GM21381 (cell line): ENCODE data around the gene AGAP2.
"Not testable (repeated sequence)": the region's sequence is repeated elsewhere in the genome, so short reads cannot be mapped to it uniquely, and the experiment has no call there.

Experiments
- ATAC-seq: cut with Tn5 transposase; IDR thresholded peaks from one replicate; pipeline ENCODE4 v1.9.1; 2021; ENCODE audit warnings: mild to moderate bottlenecking, moderate library complexity; ENCODE audit not compliant: unreplicated experiment

Gene AGAP2

DNA sequence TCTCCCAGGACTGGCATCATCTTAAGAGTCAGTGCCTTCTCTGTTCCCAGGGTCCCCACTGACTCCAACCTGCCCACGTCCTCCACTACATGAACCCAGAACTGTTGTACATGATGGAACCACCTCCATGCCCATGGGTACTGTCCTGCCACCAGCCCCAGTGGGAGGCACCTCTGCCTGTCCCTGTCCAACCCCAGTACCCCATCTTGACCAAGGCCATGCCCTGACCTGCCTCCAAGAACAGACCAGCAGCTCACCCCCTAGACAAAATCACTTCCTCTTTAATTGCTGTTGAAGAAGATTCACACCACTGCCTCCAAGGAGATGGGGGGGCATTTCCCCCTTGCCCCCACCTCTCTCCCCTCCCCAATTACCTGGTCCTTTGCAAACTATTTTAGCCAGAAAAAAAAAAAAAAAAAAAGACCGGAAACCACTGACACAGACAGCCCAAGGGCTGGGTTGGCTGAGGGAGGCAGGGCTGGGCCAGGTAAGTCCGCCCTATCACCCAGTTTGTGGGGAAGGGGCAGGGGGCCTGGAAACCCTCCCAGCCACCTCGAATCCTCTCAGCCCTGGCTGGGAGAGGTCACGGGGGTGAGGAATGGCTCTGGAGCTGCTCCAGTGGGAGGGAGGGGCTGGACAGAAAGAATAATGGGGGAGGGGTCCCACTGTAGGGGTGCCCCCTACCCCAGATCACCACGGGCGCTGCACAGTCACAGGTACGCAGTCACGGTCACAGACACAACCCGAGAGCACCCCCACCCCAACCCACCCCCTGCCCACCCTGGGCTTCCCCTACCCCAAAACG is 13.4 kb downstream of the AGAP2 start:
- ATAC-seq = no peak

DNA sequence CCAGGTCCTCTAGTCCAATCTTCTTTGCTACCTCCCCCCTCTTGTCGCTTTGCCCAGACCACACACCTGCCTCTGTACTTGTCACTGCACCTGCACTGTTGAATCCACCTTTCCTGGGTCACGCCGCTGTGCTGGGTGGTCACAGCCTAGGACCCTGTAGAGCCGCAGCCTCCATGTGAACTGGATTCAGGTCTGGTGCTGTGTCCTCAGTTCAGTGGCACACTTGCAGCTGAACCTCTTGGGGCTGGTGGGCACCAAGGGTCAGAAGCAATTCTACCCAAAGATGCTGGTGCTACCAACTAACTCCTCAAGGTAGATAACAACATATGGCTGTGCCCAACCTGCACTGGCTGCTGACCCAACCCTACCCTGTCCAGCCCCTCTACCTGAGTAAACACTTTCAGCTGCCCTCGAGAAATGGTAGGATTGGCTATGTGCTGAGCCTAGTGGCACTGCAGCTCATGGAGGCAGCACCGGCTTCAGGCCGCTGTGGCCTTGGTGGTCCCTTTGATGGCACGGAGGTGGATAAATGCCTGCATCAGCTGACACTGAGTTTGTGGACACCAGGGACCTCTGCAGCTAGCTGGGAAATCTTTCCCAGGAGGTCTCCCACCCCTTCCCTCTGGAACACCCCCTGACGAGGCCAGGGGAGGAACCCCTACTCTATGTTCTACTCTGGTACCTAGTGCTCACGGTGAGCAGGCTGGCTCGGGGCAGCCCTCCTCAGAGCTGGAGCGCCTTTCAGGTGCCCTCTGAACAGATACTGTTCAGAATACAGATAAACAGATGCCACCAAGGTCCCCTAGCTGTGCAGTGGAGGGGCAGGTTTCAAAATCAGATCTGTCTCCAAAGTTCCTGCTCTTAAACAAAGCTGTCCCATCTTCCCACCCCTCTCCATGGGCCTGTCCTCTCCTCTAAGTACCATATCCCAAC is 14.3 kb downstream of the AGAP2 start:
- ATAC-seq = no peak

DNA sequence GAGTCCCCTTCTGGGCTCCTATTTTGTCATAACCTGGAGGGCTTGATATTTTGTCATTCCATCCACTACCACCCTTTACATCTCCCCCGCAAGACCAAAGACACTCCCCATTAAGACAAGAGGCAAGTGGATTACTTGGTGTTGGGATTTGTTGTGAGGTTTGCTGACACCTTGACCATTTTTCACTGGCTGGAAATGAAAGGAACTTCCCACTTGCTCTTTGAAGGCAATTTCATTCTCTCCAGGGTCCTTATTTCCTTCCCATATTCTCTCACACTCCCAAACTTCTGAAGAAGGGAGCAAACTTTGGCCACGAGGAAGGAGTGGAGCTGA is 14.9 kb downstream of the AGAP2 start:
- no peak for ATAC-seq

DNA sequence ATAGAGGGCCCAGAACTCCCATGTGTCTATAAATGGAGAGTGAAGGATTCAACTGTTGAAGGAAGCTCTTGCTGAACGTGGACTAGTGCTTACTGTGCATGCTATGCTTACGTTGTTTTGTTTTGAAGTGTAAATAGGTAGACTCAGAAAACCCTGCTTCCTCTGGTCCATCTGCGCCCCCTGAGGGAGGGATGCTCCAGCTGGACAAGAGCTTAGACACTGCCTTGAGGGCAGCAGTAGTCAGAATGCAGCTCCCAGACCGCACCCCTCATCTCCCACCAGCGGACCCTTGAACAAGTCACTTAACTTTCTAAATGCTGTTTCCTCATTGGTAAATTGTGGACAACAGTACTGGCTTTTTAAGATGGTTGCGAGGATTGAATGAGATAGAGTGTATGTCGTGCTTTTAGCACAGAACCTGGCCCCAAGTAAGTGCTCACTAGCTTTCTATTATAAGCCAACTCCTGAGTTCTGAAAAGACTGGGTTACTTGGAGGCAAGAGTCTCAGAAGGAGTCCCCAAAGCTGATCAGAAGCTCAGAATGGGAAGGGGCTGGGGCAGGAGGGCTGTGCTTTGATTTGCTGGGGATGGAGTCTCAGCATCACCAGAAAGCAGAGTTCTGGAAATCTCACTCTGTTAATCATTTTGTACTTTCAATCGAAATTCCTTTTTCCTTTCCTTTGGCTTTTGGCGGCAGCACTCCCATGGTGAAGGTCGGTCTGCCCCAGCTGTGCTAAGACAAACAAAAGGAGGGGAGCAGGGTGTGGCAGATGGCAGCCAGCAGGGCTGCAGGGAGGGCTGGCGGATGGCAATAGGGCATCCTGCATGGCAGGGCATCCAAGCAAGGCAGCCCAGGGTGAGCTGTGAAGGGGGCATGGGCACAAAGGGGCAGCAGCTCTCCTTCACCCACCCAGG is 15.6 kb downstream of the AGAP2 start:
- ATAC-seq = no peak

DNA sequence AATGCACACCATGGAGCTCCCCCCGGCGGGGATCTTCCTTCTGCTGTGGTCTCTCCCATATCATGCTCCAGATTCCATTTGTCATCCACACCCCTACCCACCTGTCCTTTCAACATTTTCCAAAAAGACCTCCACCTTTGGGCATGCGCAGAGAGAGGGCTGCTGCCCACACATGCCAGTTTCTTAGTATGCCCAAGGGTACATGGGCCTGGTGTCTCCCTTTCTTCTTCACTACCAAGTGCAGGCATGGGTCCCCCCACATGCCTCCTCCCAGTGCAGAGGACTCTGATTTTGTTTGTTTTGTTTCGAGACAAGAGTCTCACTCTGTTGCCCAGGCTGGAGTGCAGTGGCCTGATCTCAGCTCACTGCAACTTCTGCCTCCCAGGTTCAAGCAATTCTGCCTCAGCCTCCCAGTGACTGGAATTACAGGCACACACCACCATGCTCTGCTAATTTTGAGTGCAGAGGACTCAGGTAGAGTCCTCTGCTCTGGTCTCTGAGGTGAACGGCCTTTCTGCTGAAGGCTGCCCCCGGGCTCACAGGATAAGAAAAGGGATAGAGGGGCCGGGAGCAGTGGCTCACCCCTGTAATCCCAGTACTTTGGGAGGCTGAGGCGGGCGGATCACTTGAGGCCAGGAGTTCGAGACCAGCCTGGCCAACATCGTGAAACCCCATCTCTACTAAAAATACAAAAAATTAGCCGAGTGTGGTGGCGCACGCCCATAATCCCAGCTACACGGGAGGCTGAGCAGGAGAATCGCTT is 16.5 kb downstream of the AGAP2 start:
- ATAC-seq = not testable (repeated sequence)

DNA sequence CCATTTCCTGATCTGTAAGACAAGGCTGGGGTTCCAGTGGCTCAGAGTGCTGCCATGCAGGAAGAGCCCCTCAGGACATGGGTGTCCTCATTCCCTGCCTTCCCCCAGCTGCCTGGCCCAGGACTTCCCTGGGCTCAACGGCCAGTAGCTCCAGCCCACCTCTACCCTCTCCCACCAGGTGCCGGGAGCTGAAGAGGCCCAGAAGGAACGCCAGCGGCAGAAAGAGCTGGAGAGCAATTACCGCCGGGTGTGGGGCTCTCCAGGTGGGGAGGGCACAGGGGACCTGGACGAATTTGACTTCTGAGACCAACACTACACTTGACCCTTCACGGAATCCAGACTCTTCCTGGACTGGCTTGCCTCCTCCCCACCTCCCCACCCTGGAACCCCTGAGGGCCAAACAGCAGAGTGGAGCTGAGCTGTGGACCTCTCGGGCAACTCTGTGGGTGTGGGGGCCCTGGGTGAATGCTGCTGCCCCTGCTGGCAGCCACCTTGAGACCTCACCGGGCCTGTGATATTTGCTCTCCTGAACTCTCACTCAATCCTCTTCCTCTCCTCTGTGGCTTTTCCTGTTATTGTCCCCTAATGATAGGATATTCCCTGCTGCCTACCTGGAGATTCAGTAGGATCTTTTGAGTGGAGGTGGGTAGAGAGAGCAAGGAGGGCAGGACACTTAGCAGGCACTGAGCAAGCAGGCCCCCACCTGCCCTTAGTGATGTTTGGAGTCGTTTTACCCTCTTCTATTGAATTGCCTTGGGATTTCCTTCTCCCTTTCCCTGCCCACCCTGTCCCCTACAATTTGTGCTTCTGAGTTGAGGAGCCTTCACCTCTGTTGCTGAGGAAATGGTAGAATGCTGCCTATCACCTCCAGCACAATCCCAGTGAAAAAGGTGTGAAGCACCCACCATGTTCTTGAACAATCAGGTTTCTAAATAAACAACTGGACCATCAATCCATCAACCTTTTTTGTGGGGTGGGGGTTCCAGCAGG is 17.6 kb downstream of the AGAP2 start:
- ATAC-seq = no peak

DNA sequence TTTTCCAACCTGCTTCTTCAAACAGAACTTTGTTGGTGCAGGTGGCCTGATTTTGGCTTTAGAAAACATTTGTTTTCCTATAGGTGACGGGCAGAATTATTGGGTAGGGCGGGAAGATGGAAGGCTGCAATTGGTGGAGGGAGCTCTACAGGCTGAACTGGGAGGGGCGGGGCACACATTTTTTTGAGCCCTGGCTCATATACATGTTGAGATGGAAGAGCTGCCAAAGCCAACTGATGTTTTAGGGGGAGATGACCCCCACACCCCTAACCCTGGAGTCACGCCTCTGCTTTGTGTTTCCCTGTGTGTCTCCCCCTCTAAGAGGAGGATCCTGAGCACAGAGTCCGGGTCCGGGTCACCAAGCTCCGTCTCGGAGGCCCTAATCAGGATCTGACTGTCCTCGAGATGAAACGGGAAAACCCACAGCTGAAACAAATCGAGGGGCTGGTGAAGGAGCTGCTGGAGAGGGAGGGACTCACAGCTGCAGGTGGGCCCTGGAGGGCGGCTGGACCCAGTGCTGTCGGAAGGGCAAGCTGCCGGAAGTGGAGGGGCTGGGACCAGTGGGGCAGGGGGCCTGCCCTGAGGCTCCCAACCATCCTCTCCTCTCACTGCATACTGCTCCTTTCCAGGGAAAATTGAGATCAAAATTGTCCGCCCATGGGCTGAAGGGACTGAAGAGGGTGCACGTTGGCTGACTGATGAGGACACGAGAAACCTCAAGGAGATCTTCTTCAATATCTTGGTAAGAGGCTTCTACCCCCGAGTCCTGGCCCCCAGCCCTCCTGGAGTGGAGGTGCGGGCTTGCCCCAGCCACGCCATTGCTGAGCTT is 18.6 kb downstream of the AGAP2 start:
- no peak for ATAC-seq

DNA sequence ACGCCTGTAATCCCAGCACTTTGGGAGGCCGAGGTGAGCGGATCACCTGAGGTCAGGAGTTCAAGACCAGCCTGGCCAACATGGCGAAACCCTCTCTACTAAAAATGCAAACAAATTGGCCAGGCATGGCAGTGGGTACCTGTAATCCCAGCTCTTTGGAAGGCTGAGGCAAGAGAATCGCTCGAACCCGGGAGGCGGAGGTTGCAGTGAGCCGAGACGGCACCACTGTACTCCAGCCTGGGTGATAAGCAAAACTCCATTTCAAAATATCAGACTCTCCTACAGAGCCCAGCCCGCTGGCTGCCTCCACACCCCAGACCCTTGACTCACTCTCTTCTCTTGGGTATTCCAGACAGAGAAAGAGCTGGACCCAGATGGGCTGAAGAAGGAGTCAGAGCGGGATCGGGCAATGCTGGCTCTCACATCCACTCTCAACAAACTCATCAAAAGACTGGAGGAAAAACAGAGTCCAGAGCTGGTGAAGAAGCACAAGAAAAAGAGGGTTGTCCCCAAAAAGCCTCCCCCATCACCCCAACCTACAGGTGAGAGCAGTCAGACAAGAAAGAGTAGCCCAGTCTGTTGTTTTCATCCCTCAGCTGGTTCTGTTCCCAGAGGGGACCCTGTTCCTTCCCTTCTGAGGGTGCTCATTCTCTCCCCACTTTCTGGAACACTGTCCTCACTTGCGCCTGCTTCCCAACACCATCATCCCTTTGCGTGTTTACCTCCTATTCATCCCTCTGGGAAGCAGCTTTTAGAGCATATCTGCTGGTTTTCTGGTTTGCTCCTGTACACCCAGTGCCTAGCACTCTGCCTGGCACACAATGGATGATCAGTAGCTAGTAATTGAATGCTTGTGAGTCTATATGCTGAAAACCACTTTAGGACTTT is 19.7 kb downstream of the AGAP2 start:
- ATAC-seq = no peak

DNA sequence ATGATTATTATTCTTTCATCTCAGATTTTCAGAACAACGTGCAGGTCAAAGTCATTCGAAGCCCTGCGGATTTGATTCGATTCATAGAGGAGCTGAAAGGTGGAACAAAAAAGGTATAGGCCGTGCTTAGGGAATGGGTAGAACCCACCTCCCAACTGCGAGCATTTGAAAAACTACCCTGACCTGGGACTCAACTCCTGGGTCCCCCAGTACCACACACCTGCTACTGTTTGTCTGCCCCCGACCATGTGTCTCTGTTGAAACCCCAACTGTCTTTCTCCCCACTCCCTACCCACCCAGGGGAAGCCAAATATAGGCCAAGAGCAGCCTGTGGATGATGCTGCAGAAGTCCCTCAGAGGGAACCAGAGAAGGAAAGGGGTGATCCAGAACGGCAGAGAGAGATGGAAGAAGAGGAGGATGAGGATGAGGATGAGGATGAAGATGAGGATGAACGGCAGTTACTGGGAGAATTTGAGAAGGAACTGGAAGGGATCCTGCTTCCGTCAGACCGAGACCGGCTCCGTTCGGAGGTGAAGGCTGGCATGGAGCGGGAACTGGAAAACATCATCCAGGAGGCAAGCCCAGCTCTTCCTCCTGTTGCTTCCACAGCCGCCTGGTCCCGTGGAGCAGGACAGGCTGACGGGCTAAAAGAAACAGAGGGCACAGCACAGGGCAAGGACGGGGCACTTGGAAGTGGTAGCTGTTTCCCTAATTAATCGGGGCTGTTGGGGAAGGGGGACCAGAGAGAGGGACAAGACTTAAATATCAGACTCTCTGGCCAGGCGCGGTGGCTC is 20.5 kb downstream of the AGAP2 start:
- ATAC-seq = no peak

DNA sequence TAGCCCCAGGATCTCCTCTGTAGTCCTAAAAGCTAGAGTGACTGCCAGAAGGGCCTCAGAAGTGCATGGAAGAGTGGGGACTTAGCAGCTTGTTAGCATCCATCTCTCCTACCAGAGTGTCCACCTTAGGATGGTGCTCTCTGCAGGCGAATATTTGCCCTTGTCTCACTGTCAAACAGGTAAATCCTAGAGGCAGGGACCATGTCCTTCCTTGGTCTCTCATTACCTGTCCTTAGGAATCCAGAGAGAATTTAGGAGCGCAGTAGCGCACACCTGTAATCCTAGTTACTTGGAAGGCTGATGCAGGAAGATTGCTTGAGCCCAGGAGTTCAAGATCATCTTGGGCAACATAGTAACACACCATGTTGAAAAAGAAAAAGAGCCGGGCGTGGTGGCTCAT is 21.4 kb downstream of the AGAP2 start:
- no peak for ATAC-seq

DNA sequence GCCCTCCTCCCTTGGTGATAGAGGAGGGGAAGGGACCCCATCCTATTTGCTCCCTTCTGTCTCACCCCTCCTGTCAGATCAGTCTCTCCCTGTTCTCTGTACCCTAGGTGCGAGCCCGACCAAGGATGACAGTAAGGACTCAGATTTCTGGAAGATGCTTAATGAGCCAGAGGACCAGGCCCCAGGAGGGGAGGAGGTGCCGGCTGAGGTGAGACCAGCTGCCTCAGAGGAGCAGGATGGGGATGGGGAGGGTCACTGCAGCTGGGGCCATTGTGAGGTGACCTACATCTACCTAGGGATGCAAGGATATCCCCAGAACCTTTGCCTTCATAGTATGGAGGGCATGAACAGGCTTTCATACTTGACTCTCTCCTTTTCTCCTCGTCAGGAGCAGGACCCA is 22.2 kb downstream of the AGAP2 start:
- ATAC-seq = no peak

DNA sequence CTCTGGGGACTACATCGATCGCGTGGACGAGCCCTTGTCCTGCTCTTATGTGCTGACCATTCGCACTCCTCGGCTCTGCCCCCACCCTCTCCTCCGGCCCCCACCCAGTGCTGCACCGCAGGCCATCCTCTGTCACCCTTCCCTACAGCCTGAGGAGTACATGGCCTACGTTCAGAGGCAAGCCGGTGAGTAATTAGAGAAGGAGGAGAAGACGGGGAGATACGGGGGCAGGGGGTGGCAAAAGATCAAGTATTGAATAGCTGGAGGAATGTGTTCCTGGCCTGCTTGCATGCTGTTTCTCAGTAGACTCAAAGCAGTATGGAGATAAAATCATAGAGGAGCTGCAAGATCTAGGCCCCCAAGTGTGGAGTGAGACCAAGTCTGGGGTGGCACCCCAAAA is 22.8 kb downstream of the AGAP2 start:
- ATAC-seq = no peak

DNA sequence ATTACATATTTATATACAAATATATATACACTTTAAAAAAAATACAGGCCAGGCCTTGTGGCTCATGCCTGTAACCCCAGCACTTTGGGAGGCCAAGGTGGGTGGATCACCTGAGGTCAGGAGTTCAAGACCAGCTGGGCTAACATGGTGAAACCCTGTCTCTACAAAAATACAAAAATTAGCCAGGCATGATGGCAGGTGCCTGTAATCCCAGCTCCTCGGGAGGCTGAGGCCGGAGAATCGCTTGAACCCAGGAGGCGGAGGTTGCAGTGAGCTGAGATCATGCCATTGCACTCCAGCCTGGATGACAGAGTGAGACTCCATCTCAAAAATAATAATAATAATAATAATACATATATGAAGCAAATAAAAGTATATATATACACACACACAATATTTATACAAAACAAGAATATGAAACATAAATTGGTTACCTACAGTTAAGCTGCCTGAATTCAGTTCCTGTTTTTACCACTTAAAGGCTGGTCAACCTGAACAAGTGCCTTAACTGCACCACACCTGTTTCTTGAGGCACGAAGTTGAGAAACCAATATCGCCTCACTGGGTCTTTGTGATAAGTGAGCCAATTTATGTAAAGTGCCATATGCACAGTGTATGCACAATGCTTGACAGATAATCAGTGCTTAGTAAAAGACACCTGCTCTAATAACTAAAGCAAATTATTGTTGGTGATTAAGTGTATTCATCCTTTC is 23.4 kb downstream of the AGAP2 start:
- ATAC-seq = not testable (repeated sequence)

DNA sequence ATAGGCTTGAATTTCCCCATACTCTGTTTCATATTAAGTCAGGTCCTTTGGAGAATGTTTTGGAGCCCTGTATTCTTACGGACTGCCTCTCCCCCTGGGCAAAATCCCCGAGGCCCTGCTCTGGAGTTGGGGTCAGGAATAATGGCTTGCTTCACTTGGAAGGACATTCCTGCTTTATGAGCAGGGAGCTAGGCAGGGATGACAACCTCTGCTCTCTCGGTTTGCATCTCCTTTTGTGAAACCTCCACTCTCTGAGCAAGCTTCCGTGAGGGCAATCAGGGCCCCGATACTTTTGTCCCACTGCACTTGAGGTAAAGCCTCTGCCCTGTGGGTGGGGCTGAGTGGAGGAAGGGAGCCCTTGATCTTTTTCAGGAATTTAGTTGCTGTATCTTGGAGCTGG is 25.3 kb downstream of the AGAP2 start:
- ATAC-seq = no peak

DNA sequence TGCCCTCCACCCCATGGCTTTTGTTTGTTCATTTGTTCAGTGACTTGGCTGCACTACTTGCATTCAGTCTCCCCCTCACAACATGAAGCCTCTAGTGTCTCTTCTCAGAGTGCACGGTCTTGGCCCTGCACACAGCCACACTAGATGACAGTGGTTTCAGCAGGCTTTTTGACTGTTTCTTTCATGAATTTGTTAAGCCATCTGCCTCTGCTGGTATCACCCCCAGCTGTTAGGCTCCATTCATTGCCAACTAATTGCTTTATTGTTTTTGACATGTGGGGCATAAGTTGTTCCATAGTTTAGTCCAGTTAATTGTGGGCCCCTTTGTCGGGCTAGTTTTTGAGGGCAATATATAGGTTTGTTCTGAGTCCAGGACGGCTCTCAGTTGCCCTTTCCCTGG is 25.8 kb downstream of the AGAP2 start:
- ATAC-seq = no peak

DNA sequence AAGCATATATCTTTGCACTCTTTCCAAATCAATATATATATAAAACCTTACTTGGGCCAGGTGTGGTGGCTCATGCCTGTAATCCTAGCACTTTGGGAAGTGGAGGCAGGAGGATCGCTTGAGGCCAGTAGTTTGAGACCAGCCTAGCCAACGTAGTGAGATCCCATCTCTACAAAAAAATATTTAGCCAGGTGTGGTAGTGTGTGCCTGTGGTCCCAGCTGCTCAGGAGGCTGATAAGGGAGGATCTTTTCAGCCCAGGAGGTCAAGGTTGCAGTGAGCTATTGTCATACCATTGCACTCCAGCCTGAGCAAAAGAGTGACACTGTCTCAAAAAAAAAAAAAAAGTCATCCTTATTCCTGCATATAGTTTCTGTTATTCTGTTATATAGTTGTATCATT is 30.2 kb downstream of the AGAP2 start:
- ATAC-seq = no peak
